Measurements from ENCODE around the gene CAMK2D. TPM values are rescaled to one million over a fixed set of nuclear protein-coding genes. Genes with fewer than 3 reads are reported as not detected.

CAMK2D gene
- total and polyA plus RNA-seq, 12 donors, result 55.6 to 286 (median 221) TPM

GRCh38 chr4:113436360-113436759 is 325.2 kb downstream of the CAMK2D start:
- H3K27me3 ChIP-seq, result no peaks in the 10 kb centered on the region
- DNase-seq (peak in 1 of 2 donors; percentile 67), ATAC-seq (peak; percentile 55 to 80 (median 76))
- intact Hi-C loops (cut with DNase I), result loop anchor here in 1 of 10 donors (5.0 kb wide), 1 partner anchor 326 kb away; the partner anchor contains the start of gene CAMK2D
- H3K9me3 ChIP-seq, result peaks cover 0 to 8% (median 0%) of the 10 kb centered on the region in 11 donors
- H3K4me3 ChIP-seq, result peak overlapping the region in 1 of 10 donors; percentile 13
- peak overlapping the region in 9 of 10 donors; percentile 47 to 84 (median 73) for H3K27ac ChIP-seq
- no peaks in the 10 kb centered on the region for H3K36me3 ChIP-seq
- WGBS, 2 donors, result 24 to 27% methylated on average over 3 of the region's 3 CpGs
- TF ChIP-seq CTCF (IDR thresholded peaks at IDR 0.05), result no peak
- peaks cover 0 to 31% (median 24%) of the 10 kb centered on the region in 9 donors for H3K4me1 ChIP-seq

DNA sequence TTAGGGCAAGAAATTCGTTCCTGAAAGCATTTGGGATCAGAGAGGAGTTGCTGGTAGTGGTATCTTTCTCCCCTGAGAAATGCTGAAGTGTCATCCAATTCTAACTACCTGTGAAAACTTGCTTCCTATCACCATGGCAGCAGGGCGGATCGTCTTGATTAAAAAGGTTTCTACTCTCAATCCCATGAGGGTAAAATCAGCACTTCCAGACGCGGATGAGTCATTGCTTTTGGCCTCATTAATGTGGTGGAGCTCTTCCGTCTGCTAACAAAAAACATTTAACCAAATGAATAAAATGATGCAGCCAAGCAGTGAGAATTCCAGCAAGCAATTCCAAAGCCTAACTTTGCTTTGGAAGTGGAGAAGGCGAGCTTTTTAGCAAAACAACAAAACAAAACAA is 325.6 kb downstream of the CAMK2D start:
- peak overlapping the region in 9 of 10 donors; percentile 47 to 84 (median 73) for H3K27ac ChIP-seq
- WGBS, 2 donors, result 29 to 45% methylated on average over 7 of the region's 7 CpGs
- peaks cover 0 to 31% (median 24%) of the 10 kb centered on the region in 9 donors for H3K4me1 ChIP-seq
- DNase-seq (peak; percentile 16 to 75), ATAC-seq (peak; percentile 44 to 89 (median 82))
- intact Hi-C loops (cut with DNase I), result loop anchor here in 1 of 10 donors (5.0 kb wide), 1 partner anchor 326 kb away; the partner anchor contains the start of gene CAMK2D
- no peaks in the 10 kb centered on the region for H3K36me3 ChIP-seq
- no peak for TF ChIP-seq CTCF (IDR thresholded peaks at IDR 0.05)
- H3K4me3 ChIP-seq, result peak overlapping the region in 1 of 10 donors; percentile 13
- no peaks in the 10 kb centered on the region for H3K27me3 ChIP-seq
- peaks cover 0 to 8% (median 0%) of the 10 kb centered on the region in 11 donors for H3K9me3 ChIP-seq

DNA sequence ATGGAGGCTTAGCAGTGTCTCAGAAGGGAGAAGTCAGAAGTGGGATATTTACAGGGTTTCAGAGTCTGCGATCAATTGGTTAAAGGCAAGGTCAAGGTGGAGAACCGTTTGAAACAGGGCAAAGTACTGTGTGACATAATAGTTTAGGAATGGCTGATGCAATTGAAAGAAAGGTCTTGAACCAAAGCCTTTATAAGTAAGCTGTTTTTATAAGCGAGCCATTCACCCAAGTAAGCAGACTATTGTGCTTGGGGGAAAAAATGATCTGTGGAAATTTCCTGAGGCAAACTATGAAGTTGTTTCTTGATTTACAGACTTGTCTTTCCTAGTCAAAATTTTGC is 327.3 kb downstream of the CAMK2D start:
- peaks cover 0 to 31% (median 24%) of the 10 kb centered on the region in 9 donors for H3K4me1 ChIP-seq
- 75 to 78% methylated on average over 3 of the region's 3 CpGs for WGBS, 2 donors
- intact Hi-C loops (cut with DNase I), result no loop called here
- peak in 1 of 8 donors; percentile 18 for ATAC-seq
- no peak for DNase-seq
- peaks cover 0 to 8% (median 0%) of the 10 kb centered on the region in 11 donors for H3K9me3 ChIP-seq
- no peak overlapping the region for H3K4me3 ChIP-seq
- no peak for TF ChIP-seq CTCF (IDR thresholded peaks at IDR 0.05)
- H3K27ac ChIP-seq, result peak overlapping the region in 2 of 10 donors; percentile 22 to 73
- no peaks in the 10 kb centered on the region for H3K36me3 ChIP-seq
- no peaks in the 10 kb centered on the region for H3K27me3 ChIP-seq

- Histone ChIP-seq H3K9me3 (peaks cover 0 to 8% (median 0%) of the 10 kb centered on the region in 11 donors), H3K27ac (peak overlapping the region in 2 of 10 donors; percentile 22 to 73), H3K4me3 (no peak overlapping the region), H3K4me1 (peaks cover 0 to 31% (median 24%) of the 10 kb centered on the region in 9 donors), H3K27me3 (no peaks in the 10 kb centered on the region), H3K36me3 (no peaks in the 10 kb centered on the region)
- ATAC-seq, result no peak
- 79 to 82% methylated on average over 4 of the region's 4 CpGs for WGBS, 2 donors
- intact Hi-C loops (cut with DNase I), result no loop called here
- no peak for TF ChIP-seq CTCF (IDR thresholded peaks at IDR 0.05)
- no peak for DNase-seq
Measured at GRCh38 chr4:113433536-113434246, 327.8 kb downstream of the CAMK2D start.

All from heart right ventricle (tissue), 16 donors.